Tibial nerve (tissue), 4 donors: ENCODE results near the gene TFDP2. TPM values are rescaled to one million over a fixed set of nuclear protein-coding genes. Genes with fewer than 3 reads are reported as not detected.

ENCODE experiments used
- DNase-seq, 2 donors: peaks; one replicate each; pipeline ENCODE4 v3.0.0-alpha.2; 2019; ENCODE audit warnings: low spot score in 2 of 2
- H3K27ac ChIP-seq, 4 donors: fragments of 200-600 bp; sonication (generic) in 3 of 4; one replicate each; pipeline ENCODE4 v1.5.1; 2017 to 2019; ENCODE audit warnings: mild to moderate bottlenecking in 1 of 4
- H3K27me3 ChIP-seq, 2 donors: fragments of 200-600 bp; sonication (generic) in 1 of 2; one replicate each; pipeline versions ENCODE4 v1.5.1 to v1.6.0; 2017 to 2019
- H3K36me3 ChIP-seq, 3 donors: fragments of 200-600 bp; sonication (generic); one replicate each; pipeline ENCODE4 v1.5.1; 2018 to 2019
- H3K4me1 ChIP-seq, 4 donors: fragments of 200-600 bp; sonication (generic) in 3 of 4; one replicate each; pipeline ENCODE4 v1.5.1; 2017 to 2019
- H3K4me3 ChIP-seq, 4 donors: fragments of 200-600 bp; sonication (generic) in 3 of 4; one replicate each; pipeline ENCODE4 v1.5.1; 2017 to 2019; ENCODE audit warnings: mild to moderate bottlenecking in 1 of 4, moderate library complexity in 1 of 4
- H3K9me3 ChIP-seq, 4 donors: fragments of 200-600 bp; sonication (generic) in 3 of 4; one replicate each; pipeline ENCODE4 v1.5.1; 2017 to 2019
- CTCF ChIP-seq, 5 experiments: fragments of 200-600 bp in 3 of 5; fragments of 450-650 bp in 2 of 5; sonication (generic) in 3 of 5; IDR thresholded peaks; one replicate each; pipeline ENCODE4 v1.5.1; 2016 to 2019; ENCODE audit warnings: antibody characterized with exemption in 5 of 5, mild to moderate bottlenecking in 3 of 5, moderate library complexity in 2 of 5
- EP300 ChIP-seq, 2 donors: sonication (generic); formaldehyde crosslinking; IDR thresholded peaks; one replicate each; pipeline ENCODE4 v1.6.1; 2017; ENCODE audit warnings: antibody characterized with exemption in 2 of 2, mild to moderate bottlenecking in 1 of 2
- POLR2A ChIP-seq, 2 donors: fragments of 450-650 bp; IDR thresholded peaks; one replicate each; pipeline ENCODE4 v1.6.1; 2017; ENCODE audit warnings: antibody characterized with exemption in 2 of 2, mild to moderate bottlenecking in 2 of 2, moderate library complexity in 2 of 2
- WGBS, 2 donors: methylation state at CpG; one replicate each; pipeline ENCODE4 v1.1.5; 2018; 5-methylcytosine and 5-hydroxymethylcytosine counted together
- total RNA-seq, 4 donors: library from RNA; depleted of rRNA; stranded (reverse); fragments of >200 nt; gene quantifications; one replicate each; pipeline ENCODE4 v1.1.0, GENCODE V29; 2016

The TFDP2 gene
- total RNA-seq, 4 donors from 2014 or later, result 30.0 to 95.7 (median 70.6) TPM

DNA sequence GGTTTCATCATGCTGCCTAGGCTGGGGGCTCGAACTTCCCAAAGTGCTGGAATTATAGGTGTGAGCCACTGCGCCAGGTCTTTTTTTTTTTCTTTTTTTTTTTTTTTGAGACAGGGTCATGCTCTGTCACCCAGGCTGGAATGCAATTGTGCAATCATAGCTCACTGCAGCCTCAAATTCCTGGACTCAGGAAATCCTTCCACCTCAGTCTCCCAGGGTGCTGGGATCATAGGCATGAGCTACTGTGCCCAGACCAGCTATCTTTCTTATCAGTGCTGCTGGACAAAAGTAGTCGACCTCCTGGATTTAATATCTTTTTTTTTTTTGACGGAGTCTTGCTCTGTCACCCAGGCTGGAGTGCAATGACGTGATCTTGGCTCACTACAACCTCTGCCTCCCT, 60.8 kb downstream of the TFDP2 start:
- Histone ChIP-seq H3K4me1 (no peaks in the 10 kb centered on the region), H3K27me3 (no peaks in the 10 kb centered on the region), H3K4me3 (no peak overlapping the region), H3K36me3 (peaks cover 0 to 17% (median 0%) of the 10 kb centered on the region in 3 donors), H3K27ac (no peak overlapping the region), H3K9me3 (peaks cover 0 to 13% (median 3%) of the 10 kb centered on the region in 4 donors)
- no peak for TF ChIP-seq POLR2A (IDR thresholded peaks at IDR 0.05)
- TF ChIP-seq EP300 (IDR thresholded peaks at IDR 0.05), result no peak
- no peak for TF ChIP-seq CTCF (IDR thresholded peaks at IDR 0.05)
- 93 to 98% methylated on average over 5 of the region's 5 CpGs for WGBS, 2 donors
- no peak for DNase-seq

DNA sequence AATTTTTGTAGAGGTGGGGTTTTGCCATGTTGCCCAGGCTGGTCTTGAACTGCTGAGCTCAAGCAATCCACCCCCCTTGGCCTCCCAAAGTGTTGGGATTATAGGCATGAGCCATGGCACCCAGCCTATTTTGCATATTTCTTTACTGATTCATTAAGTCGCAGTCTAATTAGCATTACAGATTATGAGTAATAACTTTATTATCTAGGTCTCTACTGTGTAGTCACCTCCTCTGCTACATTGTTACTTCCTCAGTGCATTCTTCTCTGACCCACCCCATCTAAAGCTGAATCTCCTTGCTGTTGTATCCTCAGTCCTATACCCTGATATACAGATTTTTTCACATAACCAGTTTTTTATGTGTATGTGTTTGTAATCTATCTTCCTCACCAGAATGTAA, 61.7 kb downstream of the TFDP2 start:
- Histone ChIP-seq H3K27me3 (no peaks in the 10 kb centered on the region), H3K36me3 (peaks cover 0 to 20% (median 0%) of the 10 kb centered on the region in 3 donors), H3K9me3 (peaks cover 0 to 17% (median 3%) of the 10 kb centered on the region in 4 donors), H3K27ac (no peak overlapping the region), H3K4me1 (no peaks in the 10 kb centered on the region), H3K4me3 (no peak overlapping the region)
- no peak for TF ChIP-seq POLR2A (IDR thresholded peaks at IDR 0.05)
- TF ChIP-seq EP300 (IDR thresholded peaks at IDR 0.05), result no peak
- TF ChIP-seq CTCF (IDR thresholded peaks at IDR 0.05), result no peak
- no peak for DNase-seq
- 95 to 100% methylated on average over 1 of the region's 1 CpG for WGBS, 2 donors

- Histone ChIP-seq H3K9me3 (peaks cover 0 to 20% (median 3%) of the 10 kb centered on the region in 4 donors), H3K4me3 (no peak overlapping the region), H3K27me3 (no peaks in the 10 kb centered on the region), H3K27ac (no peak overlapping the region), H3K36me3 (peaks cover 0 to 30% (median 0%) of the 10 kb centered on the region in 3 donors), H3K4me1 (no peaks in the 10 kb centered on the region)
- 76 to 83% methylated on average over 2 of the region's 2 CpGs for WGBS, 2 donors
- no peak for TF ChIP-seq CTCF (IDR thresholded peaks at IDR 0.05)
- no peak for TF ChIP-seq EP300 (IDR thresholded peaks at IDR 0.05)
- TF ChIP-seq POLR2A (IDR thresholded peaks at IDR 0.05), result no peak
- no peak for DNase-seq
Measured at GRCh38 chr3:142086581-142087090, 62.7 kb downstream of the TFDP2 start.

DNA sequence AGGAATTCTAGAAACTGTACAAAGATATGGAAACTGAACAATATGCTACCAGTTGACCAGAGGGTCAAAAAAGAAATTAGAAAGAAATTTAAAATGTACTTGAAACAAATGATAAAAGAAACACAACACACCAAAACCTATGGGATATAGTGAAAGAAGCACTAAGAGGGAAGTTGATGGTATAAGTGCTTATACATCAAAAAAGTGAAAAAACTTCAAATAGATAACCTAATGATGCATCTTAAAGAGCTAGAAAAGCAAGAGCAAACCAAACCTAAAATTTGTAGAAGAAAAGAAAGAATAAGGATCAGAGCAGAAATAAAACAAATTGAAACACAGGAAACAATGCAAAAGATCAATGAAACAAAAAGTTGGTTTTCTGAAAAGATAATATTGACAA, 68.2 kb downstream of the TFDP2 start:
- no peak for TF ChIP-seq CTCF (IDR thresholded peaks at IDR 0.05)
- peaks cover 0 to 56% (median 0%) of the 10 kb centered on the region in 3 donors for H3K36me3 ChIP-seq
- no peak overlapping the region for H3K4me3 ChIP-seq
- H3K4me1 ChIP-seq, result no peaks in the 10 kb centered on the region
- no peaks in the 10 kb centered on the region for H3K27me3 ChIP-seq
- H3K9me3 ChIP-seq, result peaks cover 0 to 35% (median 3%) of the 10 kb centered on the region in 4 donors
- no peak overlapping the region for H3K27ac ChIP-seq
- DNase-seq, result no peak

DNA sequence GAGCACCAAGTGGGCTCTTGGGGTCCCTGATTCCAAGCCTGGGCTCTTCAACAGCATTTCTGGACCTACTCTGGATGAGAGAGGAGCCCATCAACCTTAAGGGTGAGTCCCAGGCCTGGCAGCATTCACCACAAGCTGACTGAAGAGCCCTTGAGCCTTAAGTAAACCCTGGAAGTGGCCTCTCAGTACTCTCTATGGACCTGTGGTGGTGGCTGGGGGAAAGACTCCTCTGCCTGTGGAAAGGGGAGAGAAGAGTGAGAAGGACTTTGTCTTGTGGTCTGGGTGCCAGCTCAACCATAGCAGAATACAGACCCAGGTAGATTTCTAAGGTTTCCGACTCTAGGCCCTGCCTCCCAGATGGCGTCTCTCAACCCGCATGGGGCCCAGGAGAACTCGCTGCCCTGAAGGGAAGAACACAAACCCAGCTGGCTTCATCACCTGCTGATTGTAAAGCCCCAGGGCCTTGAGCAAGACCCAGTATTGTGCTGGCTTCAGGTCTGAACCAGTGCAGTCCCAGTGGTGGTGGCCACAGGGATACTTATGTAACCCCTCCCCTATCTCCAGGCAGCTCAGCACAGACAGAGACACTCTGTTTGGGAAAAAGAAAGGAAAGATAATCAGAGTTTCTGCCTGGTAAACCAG, 71.4 kb downstream of the TFDP2 start:
- DNase-seq, result no peak
- peaks cover 0 to 18% (median 0%) of the 10 kb centered on the region in 4 donors for H3K9me3 ChIP-seq
- WGBS, 2 donors, result 95 to 96% methylated on average over 4 of the region's 4 CpGs
- H3K36me3 ChIP-seq, result peaks cover 0 to 49% (median 0%) of the 10 kb centered on the region in 3 donors
- no peak overlapping the region for H3K27ac ChIP-seq
- TF ChIP-seq POLR2A (IDR thresholded peaks at IDR 0.05), result no peak
- no peak for TF ChIP-seq CTCF (IDR thresholded peaks at IDR 0.05)
- no peak for TF ChIP-seq EP300 (IDR thresholded peaks at IDR 0.05)
- H3K4me1 ChIP-seq, result no peaks in the 10 kb centered on the region
- H3K27me3 ChIP-seq, result no peaks in the 10 kb centered on the region
- no peak overlapping the region for H3K4me3 ChIP-seq
